ENCODE measurements around the gene MGMT. TPM values are rescaled to one million over a fixed set of nuclear protein-coding genes. Genes with fewer than 3 reads are reported as not detected.

The MGMT gene
- total and polyA plus RNA-seq, 2 donors from 2014 or later: 25.9 to 70.0 TPM

- Histone ChIP-seq H3K27ac (ENCODE audit: low read depth in 2 of 2, low read length in 2 of 2) (no peak overlapping the region), H3K4me1 (ENCODE audit: control insufficient read depth in 2 of 3, insufficient read depth in 2 of 3, low read depth in 1 of 3, low read length in 3 of 3) (peaks cover 0 to 4% (median 1%) of the 10 kb centered on the region in 3 donors), H3K9me3 (ENCODE audit: control insufficient read depth in 2 of 3, insufficient read depth in 1 of 3, low read length in 3 of 3) (no peaks in the 10 kb centered on the region), H3K36me3 (ENCODE audit: control insufficient read depth in 2 of 3, insufficient read depth in 3 of 3, low read length in 3 of 3) (peaks cover 0 to 3% (median 0%) of the 10 kb centered on the region in 3 donors), H3K9ac (ENCODE audit: low read length in 3 of 3) (no peak overlapping the region), H3K27me3 (ENCODE audit: control insufficient read depth, insufficient read depth, low read length) (no peaks in the 10 kb centered on the region), H3K4me3 (ENCODE audit: low read length in 3 of 3) (no peak overlapping the region)
- DNase-seq (no peak), FAIRE-seq (no peak)
- TF ChIP-seq, protein P1, sequence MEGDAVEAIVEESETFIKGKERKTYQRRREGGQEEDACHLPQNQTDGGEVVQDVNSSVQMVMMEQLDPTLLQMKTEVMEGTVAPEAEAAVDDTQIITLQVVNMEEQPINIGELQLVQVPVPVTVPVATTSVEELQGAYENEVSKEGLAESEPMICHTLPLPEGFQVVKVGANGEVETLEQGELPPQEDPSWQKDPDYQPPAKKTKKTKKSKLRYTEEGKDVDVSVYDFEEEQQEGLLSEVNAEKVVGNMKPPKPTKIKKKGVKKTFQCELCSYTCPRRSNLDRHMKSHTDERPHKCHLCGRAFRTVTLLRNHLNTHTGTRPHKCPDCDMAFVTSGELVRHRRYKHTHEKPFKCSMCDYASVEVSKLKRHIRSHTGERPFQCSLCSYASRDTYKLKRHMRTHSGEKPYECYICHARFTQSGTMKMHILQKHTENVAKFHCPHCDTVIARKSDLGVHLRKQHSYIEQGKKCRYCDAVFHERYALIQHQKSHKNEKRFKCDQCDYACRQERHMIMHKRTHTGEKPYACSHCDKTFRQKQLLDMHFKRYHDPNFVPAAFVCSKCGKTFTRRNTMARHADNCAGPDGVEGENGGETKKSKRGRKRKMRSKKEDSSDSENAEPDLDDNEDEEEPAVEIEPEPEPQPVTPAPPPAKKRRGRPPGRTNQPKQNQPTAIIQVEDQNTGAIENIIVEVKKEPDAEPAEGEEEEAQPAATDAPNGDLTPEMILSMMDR (IDR thresholded peaks at IDR 0.05; ENCODE audit: borderline replicate concordance, extremely low read depth, insufficient read depth): no peak
- intact Hi-C loops (cut with DNase I): no loop called here
Observed at GRCh38 chr10:129501652-129502436, 34.8 kb downstream of the MGMT start.

GRCh38 chr10:129502448-129502847 is 35.4 kb downstream of the MGMT start:
- no peak for FAIRE-seq
- no peak overlapping the region for H3K27ac ChIP-seq (ENCODE audit: low read depth in 2 of 2, low read length in 2 of 2)
- H3K36me3 ChIP-seq (ENCODE audit: control insufficient read depth in 2 of 3, insufficient read depth in 3 of 3, low read length in 3 of 3): peaks cover 0 to 3% (median 0%) of the 10 kb centered on the region in 3 donors
- DNase-seq: no peak
- H3K4me1 ChIP-seq (ENCODE audit: control insufficient read depth in 2 of 3, insufficient read depth in 2 of 3, low read depth in 1 of 3, low read length in 3 of 3): peaks cover 0 to 9% (median 3%) of the 10 kb centered on the region in 3 donors
- intact Hi-C loops (cut with DNase I): no loop called here
- no peak overlapping the region for H3K4me3 ChIP-seq (ENCODE audit: low read length in 3 of 3)
- TF ChIP-seq, protein P1 (IDR thresholded peaks at IDR 0.05; ENCODE audit: borderline replicate concordance, extremely low read depth, insufficient read depth): no peak
- H3K9ac ChIP-seq (ENCODE audit: low read length in 3 of 3): no peak overlapping the region
- no peaks in the 10 kb centered on the region for H3K9me3 ChIP-seq (ENCODE audit: control insufficient read depth in 2 of 3, insufficient read depth in 1 of 3, low read length in 3 of 3)
- H3K27me3 ChIP-seq (ENCODE audit: control insufficient read depth, insufficient read depth, low read length): no peaks in the 10 kb centered on the region

- Histone ChIP-seq H3K9ac (ENCODE audit: low read length in 3 of 3) (no peak overlapping the region), H3K4me1 (ENCODE audit: control insufficient read depth in 2 of 3, insufficient read depth in 2 of 3, low read depth in 1 of 3, low read length in 3 of 3) (peaks cover 0 to 9% (median 3%) of the 10 kb centered on the region in 3 donors), H3K27ac (ENCODE audit: low read depth in 2 of 2, low read length in 2 of 2) (no peak overlapping the region), H3K36me3 (ENCODE audit: control insufficient read depth in 2 of 3, insufficient read depth in 3 of 3, low read length in 3 of 3) (no peaks in the 10 kb centered on the region), H3K4me3 (ENCODE audit: low read length in 3 of 3) (no peak overlapping the region), H3K27me3 (ENCODE audit: control insufficient read depth, insufficient read depth, low read length) (no peaks in the 10 kb centered on the region), H3K9me3 (ENCODE audit: control insufficient read depth in 2 of 3, insufficient read depth in 1 of 3, low read length in 3 of 3) (no peaks in the 10 kb centered on the region)
- no peak for FAIRE-seq
- intact Hi-C loops (cut with DNase I): no loop called here
- TF ChIP-seq, protein P1 (IDR thresholded peaks at IDR 0.05; ENCODE audit: borderline replicate concordance, extremely low read depth, insufficient read depth): no peak
- no peak for DNase-seq
Observed at GRCh38 chr10:129505500-129506075, 38.5 kb downstream of the MGMT start.
